Gastrocnemius medialis (tissue), 4 donors: Measurements from ENCODE around the gene C6.

Source experiments
- CTCF ChIP-seq, 5 experiments: fragments of 450-650 bp in 3 of 5; fragments of 200-600 bp in 2 of 5; sonication (generic) in 2 of 5; IDR thresholded peaks in 4 of 5; conservative IDR thresholded peaks in 1 of 5; 1 replicate in 4 of 5; 2 replicates in 1 of 5; pipeline ENCODE4 v1.5.1; 2016 to 2019; ENCODE audit warnings: antibody characterized with exemption in 5 of 5, mild to moderate bottlenecking in 3 of 5, moderate library complexity in 3 of 5
- POLR2A ChIP-seq, 2 donors: fragments of 450-650 bp; IDR thresholded peaks; one replicate each; pipeline ENCODE4 v1.6.1; 2017; ENCODE audit warnings: antibody characterized with exemption in 2 of 2, mild to moderate bottlenecking in 2 of 2, moderate library complexity in 2 of 2

- TF ChIP-seq CTCF (IDR thresholded peaks at IDR 0.05 in 4 of 5, conservative IDR thresholded peaks at IDR 0.05 in 1 of 5) = no peak
- no peak for TF ChIP-seq POLR2A (IDR thresholded peaks at IDR 0.05)
Measured at GRCh38 chr5:41186143-41186542, 27.2 kb downstream of the C6 start.
